IMR-90 (cell line): ENCODE data around the gene RNF212B.

Source experiments
- BHLHE40 ChIP-seq: fragments of 150-350 bp; IDR thresholded peaks from 2 replicates; pipeline ENCODE4 v1.6.1; 2016; ENCODE audit warnings: mild to moderate bottlenecking, low read depth, low read length
- MAZ ChIP-seq: IDR thresholded peaks from 2 replicates; pipeline ENCODE4 v1.6.1; 2012; ENCODE audit warnings: low read depth, mild to moderate bottlenecking, low read length, improper control_type of control experiment, moderate library complexity, borderline replicate concordance
- MXI1 ChIP-seq: IDR thresholded peaks from 2 replicates; pipeline ENCODE4 v1.6.1; 2012; ENCODE audit warnings: low read depth, mild to moderate bottlenecking, low read length, moderate library complexity, borderline replicate concordance
- NFE2L2 ChIP-seq: fragments of 150-350 bp; IDR thresholded peaks from 2 replicates; pipeline ENCODE4 v1.6.1; 2016; ENCODE audit warnings: low read depth, mild to moderate bottlenecking, low read length
- POLR2A ChIP-seq: IDR thresholded peaks from 2 replicates; pipeline ENCODE4 v1.6.1; 2012; ENCODE audit warnings: mild to moderate bottlenecking, low read depth, low read length
- RAD21 ChIP-seq: IDR thresholded peaks from 2 replicates; pipeline ENCODE4 v1.6.1; 2012; ENCODE audit warnings: low read length, improper control_type of control experiment
- RCOR1 ChIP-seq: IDR thresholded peaks from 2 replicates; pipeline ENCODE4 v1.6.1; 2012; ENCODE audit warnings: mild to moderate bottlenecking, low read length, improper control_type of control experiment; ENCODE audit not compliant: insufficient replicate concordance
- RFX5 ChIP-seq: IDR thresholded peaks from 2 replicates; pipeline ENCODE4 v1.8.0; 2012; ENCODE audit warnings: low read depth, mild to moderate bottlenecking, low read length, moderate library complexity
- SMC3 ChIP-seq: fragments of 150-350 bp; IDR thresholded peaks from 2 replicates; pipeline ENCODE4 v1.6.1; 2016; ENCODE audit warnings: low read depth, mild to moderate bottlenecking, antibody characterized with exemption, low read length, moderate library complexity
- TF ChIP-seq, protein P1 (sequence below): fragments of 150-350 bp; IDR thresholded peaks from 2 replicates; pipeline ENCODE4 v1.6.1; 2016; ENCODE audit warnings: low read depth, mild to moderate bottlenecking, low read length, moderate library complexity, borderline replicate concordance
- TF ChIP-seq, protein P2 (sequence below): conservative IDR thresholded peaks from 2 replicates; pipeline ENCODE4 v1.5.1; 2012; ENCODE audit warnings: mild to moderate bottlenecking, low read depth, low read length, improper control_type of control experiment

DNA sequence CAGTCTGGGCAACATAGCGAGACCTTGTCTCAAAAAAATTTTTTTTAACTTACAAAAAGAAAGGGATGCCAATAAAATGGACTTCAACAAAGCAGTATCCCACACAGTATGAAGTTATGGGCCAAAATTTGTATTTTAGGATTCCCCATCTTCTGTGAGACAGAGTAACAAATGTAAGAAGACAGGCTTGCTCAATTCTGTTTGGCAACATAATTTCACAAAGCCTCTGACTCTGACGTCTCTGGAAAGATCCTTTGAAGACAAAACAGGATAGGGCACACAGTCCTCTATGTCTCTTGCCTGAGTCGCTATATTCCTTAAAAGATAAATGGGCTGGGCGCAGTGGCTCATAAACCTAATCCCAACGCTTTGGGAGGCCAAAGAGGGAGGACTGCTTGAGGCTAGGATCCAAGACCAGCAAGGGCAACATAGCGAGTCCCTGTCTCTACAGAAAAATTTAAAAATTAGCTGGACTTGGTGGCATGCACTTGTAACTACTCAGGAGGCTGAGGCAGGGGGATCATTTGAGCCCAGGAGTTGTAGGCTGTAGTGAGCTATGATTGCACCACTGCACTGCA, 49.3 kb downstream of the RNF212B start:
- no peak for TF ChIP-seq POLR2A
- TF ChIP-seq, protein P1, sequence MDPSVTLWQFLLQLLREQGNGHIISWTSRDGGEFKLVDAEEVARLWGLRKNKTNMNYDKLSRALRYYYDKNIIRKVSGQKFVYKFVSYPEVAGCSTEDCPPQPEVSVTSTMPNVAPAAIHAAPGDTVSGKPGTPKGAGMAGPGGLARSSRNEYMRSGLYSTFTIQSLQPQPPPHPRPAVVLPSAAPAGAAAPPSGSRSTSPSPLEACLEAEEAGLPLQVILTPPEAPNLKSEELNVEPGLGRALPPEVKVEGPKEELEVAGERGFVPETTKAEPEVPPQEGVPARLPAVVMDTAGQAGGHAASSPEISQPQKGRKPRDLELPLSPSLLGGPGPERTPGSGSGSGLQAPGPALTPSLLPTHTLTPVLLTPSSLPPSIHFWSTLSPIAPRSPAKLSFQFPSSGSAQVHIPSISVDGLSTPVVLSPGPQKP = no peak
- TF ChIP-seq MAZ = no peak
- TF ChIP-seq, protein P2, sequence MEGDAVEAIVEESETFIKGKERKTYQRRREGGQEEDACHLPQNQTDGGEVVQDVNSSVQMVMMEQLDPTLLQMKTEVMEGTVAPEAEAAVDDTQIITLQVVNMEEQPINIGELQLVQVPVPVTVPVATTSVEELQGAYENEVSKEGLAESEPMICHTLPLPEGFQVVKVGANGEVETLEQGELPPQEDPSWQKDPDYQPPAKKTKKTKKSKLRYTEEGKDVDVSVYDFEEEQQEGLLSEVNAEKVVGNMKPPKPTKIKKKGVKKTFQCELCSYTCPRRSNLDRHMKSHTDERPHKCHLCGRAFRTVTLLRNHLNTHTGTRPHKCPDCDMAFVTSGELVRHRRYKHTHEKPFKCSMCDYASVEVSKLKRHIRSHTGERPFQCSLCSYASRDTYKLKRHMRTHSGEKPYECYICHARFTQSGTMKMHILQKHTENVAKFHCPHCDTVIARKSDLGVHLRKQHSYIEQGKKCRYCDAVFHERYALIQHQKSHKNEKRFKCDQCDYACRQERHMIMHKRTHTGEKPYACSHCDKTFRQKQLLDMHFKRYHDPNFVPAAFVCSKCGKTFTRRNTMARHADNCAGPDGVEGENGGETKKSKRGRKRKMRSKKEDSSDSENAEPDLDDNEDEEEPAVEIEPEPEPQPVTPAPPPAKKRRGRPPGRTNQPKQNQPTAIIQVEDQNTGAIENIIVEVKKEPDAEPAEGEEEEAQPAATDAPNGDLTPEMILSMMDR = no peak
- no peak for TF ChIP-seq RAD21
- no peak for TF ChIP-seq BHLHE40
- TF ChIP-seq RCOR1 = no peak
- no peak for TF ChIP-seq RFX5
- no peak for TF ChIP-seq SMC3
- no peak for TF ChIP-seq MXI1
- TF ChIP-seq NFE2L2 = no peak
